Keratinocyte (primary cell): ENCODE measurements around the gene KIRREL2. TPM values are rescaled to one million over a fixed set of nuclear protein-coding genes. Genes with fewer than 3 reads are reported as not detected.

Experiments
- DNase-seq: peaks from one replicate; pipeline ENCODE4 v3.0.0-alpha.2; 2011; ENCODE audit warnings: low read depth, missing footprints, low spot score
- FAIRE-seq: peaks from 2 replicates; lab custom pipeline; 2011; peaks lifted over from hg19 to GRCh38; lab: Jason Lieb, UNC
- H2AFZ ChIP-seq: 2 replicates; pipeline ENCODE4 v1.6.0; 2012; ENCODE audit warnings: low read length, control low read depth, inconsistent platforms; ENCODE audit not compliant: control insufficient read depth
- H3K27ac ChIP-seq: 2 replicates; pipeline ENCODE4 v1.5.1; 2011; ENCODE audit warnings: low read length; ENCODE audit not compliant: control insufficient read depth, insufficient read depth
- H3K27me3 ChIP-seq: 3 replicates; pipeline ENCODE4 v1.6.0; 2011; ENCODE audit warnings: low read length; ENCODE audit not compliant: control insufficient read depth, insufficient read depth; ENCODE audit errors: extremely low read depth
- H3K36me3 ChIP-seq, 2 experiments: 2 replicates in 1 of 2; 3 replicates in 1 of 2; pipeline ENCODE4 v1.5.1; 2011; ENCODE audit warnings: low read length in 2 of 2, mild to moderate bottlenecking in 1 of 2; ENCODE audit not compliant: control insufficient read depth in 2 of 2, insufficient read depth in 2 of 2; ENCODE audit errors: extremely low read depth in 1 of 2
- H3K4me1 ChIP-seq: 3 replicates; pipeline ENCODE4 v1.5.1; 2011; ENCODE audit warnings: low read length; ENCODE audit not compliant: control insufficient read depth, insufficient read depth; ENCODE audit errors: extremely low read depth
- H3K4me2 ChIP-seq: 3 replicates; pipeline ENCODE4 v1.6.0; 2011; ENCODE audit warnings: low read depth, low read length; ENCODE audit not compliant: control insufficient read depth, insufficient read depth; ENCODE audit errors: extremely low read depth
- H3K4me3 ChIP-seq, 3 experiments: fragments of 200-600 bp in 1 of 3; sonication (generic) in 1 of 3; 2 replicates in 2 of 3; 3 replicates in 1 of 3; pipeline ENCODE4 v1.5.1; 2011 to 2016; ENCODE audit warnings: low read length in 3 of 3, mild to moderate bottlenecking in 3 of 3, control low read depth in 2 of 3, inconsistent platforms in 1 of 3, low read depth in 1 of 3, mixed read lengths in 1 of 3, mixed run types in 1 of 3, moderate library complexity in 1 of 3; ENCODE audit not compliant: control insufficient read depth in 2 of 3, insufficient read depth in 2 of 3; ENCODE audit errors: extremely low read depth in 1 of 3
- H3K79me2 ChIP-seq: 2 replicates; pipeline ENCODE4 v1.6.0; 2012; ENCODE audit warnings: low read length; ENCODE audit not compliant: control insufficient read depth, insufficient read depth
- H3K9ac ChIP-seq: 3 replicates; pipeline ENCODE4 v1.6.0; 2011; ENCODE audit warnings: low read length; ENCODE audit not compliant: control insufficient read depth, insufficient read depth; ENCODE audit errors: extremely low read depth
- H3K9me1 ChIP-seq: 3 replicates; pipeline ENCODE4 v1.6.0; 2011; ENCODE audit warnings: low read length; ENCODE audit not compliant: control insufficient read depth, insufficient read depth; ENCODE audit errors: extremely low read depth
- H3K9me3 ChIP-seq: 2 replicates; pipeline ENCODE4 v1.5.1; 2012; ENCODE audit warnings: low read depth, low read length; ENCODE audit not compliant: control insufficient read depth
- H4K20me1 ChIP-seq: 3 replicates; pipeline ENCODE4 v1.6.0; 2011; ENCODE audit warnings: low read length; ENCODE audit not compliant: control insufficient read depth, insufficient read depth; ENCODE audit errors: extremely low read depth
- CTCF ChIP-seq, 3 experiments: IDR thresholded peaks in 1 of 3; conservative IDR thresholded peaks in 1 of 3; optimal IDR thresholded peaks in 1 of 3; 2 replicates in 2 of 3; 3 replicates in 1 of 3; pipeline versions ENCODE3 to v1.5.1; 2011; ENCODE audit warnings: low read length in 3 of 3, mild to moderate bottlenecking in 3 of 3, moderate library complexity in 2 of 3, control low read depth in 1 of 3, inconsistent platforms in 1 of 3; ENCODE audit not compliant: insufficient read depth in 2 of 3; ENCODE audit errors: extremely low read depth in 1 of 3
- EZH2 ChIP-seq: IDR thresholded peaks from one replicate; pipeline ENCODE4 v1.6.1; 2012; ENCODE audit warnings: inconsistent platforms, mild to moderate bottlenecking, low read length, moderate library complexity
- dilution Hi-C: fragments of 300-500 bp; cut with MboI; formaldehyde crosslinking; loops from one replicate; pipeline ENCODE4 v1.7.0; 2020; ENCODE audit warnings: low sequenced_read_pairs; ENCODE audit not compliant: extremely low pct_ligation_motif_present
- polyA plus RNA-seq, 5 experiments: library from polyadenylated mRNA; depleted of rRNA in 3 of 5; stranded (reverse) in 3 of 5; stranded (forward) in 1 of 5; unstranded in 1 of 5; fragments of >200 nt; gene quantifications; 1 replicate in 1 of 5; 2 replicates in 3 of 5; 3 replicates in 1 of 5; pipeline versions ENCODE4 v1.2.1 to v1.2.3, GENCODE V29; 2011 to 2012; ENCODE audit warnings: missing spikeins in 2 of 5, low read depth in 1 of 5, low replicate concordance in 1 of 5

The KIRREL2 gene
- polyA plus RNA-seq, 1 donor (not counting 4 experiments of a cell fraction or from before 2014, with no cell fraction given) = not detected

GRCh38 chr19:35858311-35858710 is 1.6 kb downstream of the KIRREL2 start:
- no peak overlapping the region for H3K9ac ChIP-seq
- no peak overlapping the region for H3K27ac ChIP-seq
- H3K4me3 ChIP-seq = no peak overlapping the region
- dilution Hi-C loops = no loop called here
- H2AFZ ChIP-seq = no peak overlapping the region
- H4K20me1 ChIP-seq = no peaks in the 10 kb centered on the region
- no peaks in the 10 kb centered on the region for H3K4me1 ChIP-seq
- DNase-seq (no peak), FAIRE-seq (no peak)
- no peak overlapping the region for H3K4me2 ChIP-seq
- H3K27me3 ChIP-seq = peaks cover 49% of the 10 kb centered on the region
- H3K9me3 ChIP-seq = no peaks in the 10 kb centered on the region
- no peaks in the 10 kb centered on the region for H3K9me1 ChIP-seq
- no peaks in the 10 kb centered on the region for H3K79me2 ChIP-seq
- no peaks in the 10 kb centered on the region for H3K36me3 ChIP-seq
- TF ChIP-seq CTCF (optimal IDR thresholded peaks at IDR 0.05 in 1 of 3, IDR thresholded peaks at IDR 0.05 in 1 of 3, conservative IDR thresholded peaks at IDR 0.05 in 1 of 3; ENCODE audit: extremely low read depth in 1 of 3, insufficient read depth in 2 of 3, low read length in 3 of 3) = no peak

- Histone ChIP-seq H3K27me3 (peaks cover 49% of the 10 kb centered on the region), H3K9me1 (no peaks in the 10 kb centered on the region), H3K4me3 (no peak overlapping the region), H3K36me3 (no peaks in the 10 kb centered on the region), H3K27ac (no peak overlapping the region), H3K9me3 (no peaks in the 10 kb centered on the region), H4K20me1 (no peaks in the 10 kb centered on the region), H3K4me1 (no peaks in the 10 kb centered on the region), H2AFZ (no peak overlapping the region), H3K4me2 (no peak overlapping the region), H3K9ac (no peak overlapping the region), H3K79me2 (no peaks in the 10 kb centered on the region)
- TF ChIP-seq EZH2 = no peak
- TF ChIP-seq CTCF (optimal IDR thresholded peaks at IDR 0.05 in 1 of 3, IDR thresholded peaks at IDR 0.05 in 1 of 3, conservative IDR thresholded peaks at IDR 0.05 in 1 of 3; ENCODE audit: extremely low read depth in 1 of 3, insufficient read depth in 2 of 3, low read length in 3 of 3) = no peak
- DNase-seq (no peak), FAIRE-seq (no peak)
- dilution Hi-C loops = no loop called here
These were observed 2.7 kb downstream of the KIRREL2 start for GRCh38 chr19:35859414-35859813.
